Skeletal muscle tissue (tissue), 4 donors: ENCODE measurements around the gene FGF8. TPM values are rescaled to one million over a fixed set of nuclear protein-coding genes. Genes with fewer than 3 reads are reported as not detected.

Experiments
- H3K27ac ChIP-seq: one replicate; pipeline ENCODE4 v1.7.0; 2013; ENCODE audit warnings: mild to moderate bottlenecking, low read depth, low read length, inconsistent platforms
- H3K27me3 ChIP-seq, 3 donors: one replicate each; pipeline ENCODE4 v1.7.0; 2013; ENCODE audit warnings: low read length in 3 of 3; ENCODE audit not compliant: control insufficient read depth in 3 of 3, insufficient read depth in 3 of 3
- H3K36me3 ChIP-seq, 3 donors: one replicate each; pipeline ENCODE4 v1.7.0; 2013; ENCODE audit warnings: low read length in 3 of 3; ENCODE audit not compliant: control insufficient read depth in 3 of 3, insufficient read depth in 3 of 3
- H3K4me1 ChIP-seq, 3 donors: one replicate each; pipeline ENCODE4 v1.7.0; 2013; ENCODE audit warnings: low read length in 3 of 3, mild to moderate bottlenecking in 3 of 3; ENCODE audit not compliant: control insufficient read depth in 3 of 3, insufficient read depth in 3 of 3
- H3K4me3 ChIP-seq, 3 donors: one replicate each; pipeline ENCODE4 v1.7.0; 2013; ENCODE audit warnings: low read length in 3 of 3
- H3K9ac ChIP-seq, 3 donors: one replicate each; pipeline ENCODE4 v1.7.0; 2013; ENCODE audit warnings: low read length in 3 of 3, mild to moderate bottlenecking in 3 of 3, moderate library complexity in 2 of 3, low read depth in 1 of 3
- H3K9me3 ChIP-seq, 3 donors: one replicate each; pipeline ENCODE4 v1.7.0; 2013; ENCODE audit warnings: low read length in 3 of 3; ENCODE audit not compliant: control insufficient read depth in 3 of 3
- total RNA-seq: library from RNA; depleted of rRNA; stranded (reverse); fragments of >200 nt; gene quantifications from one replicate; pipeline ENCODE4 v1.2.3, GENCODE V29; 2014
- donor health status: Osteomylitis.

FGF8 gene
- total RNA-seq, 1 donor from 2014 or later: 0.52 TPM

DNA sequence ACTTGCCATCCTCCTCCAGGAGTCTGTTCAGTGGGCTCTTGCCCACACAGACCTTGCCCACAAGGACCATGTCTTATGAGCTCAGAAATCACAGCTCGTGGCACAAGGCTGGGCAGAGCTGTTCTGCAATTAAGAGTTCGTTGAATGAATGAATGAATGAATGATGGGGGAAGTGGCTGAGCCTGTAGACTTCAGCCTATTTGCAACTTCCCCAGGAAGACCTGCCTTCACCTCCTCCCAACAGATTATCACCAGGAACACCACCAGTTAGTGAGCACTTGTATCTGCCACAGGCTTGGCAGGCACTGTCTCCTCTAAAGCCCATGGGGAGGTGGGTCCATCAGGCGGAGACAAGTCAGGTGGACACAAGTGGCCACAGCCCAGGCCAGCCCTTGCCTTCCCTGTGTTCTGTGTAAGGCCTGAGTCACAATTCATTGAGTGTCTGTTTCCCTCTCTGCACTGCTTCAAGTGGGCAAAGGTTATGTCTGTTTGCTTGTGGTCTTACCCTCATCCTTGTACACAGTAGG is 1.8 kb upstream of the FGF8 start:
- peaks cover 58 to 62% (median 58%) of the 10 kb centered on the region in 3 donors for H3K27me3 ChIP-seq

DNA sequence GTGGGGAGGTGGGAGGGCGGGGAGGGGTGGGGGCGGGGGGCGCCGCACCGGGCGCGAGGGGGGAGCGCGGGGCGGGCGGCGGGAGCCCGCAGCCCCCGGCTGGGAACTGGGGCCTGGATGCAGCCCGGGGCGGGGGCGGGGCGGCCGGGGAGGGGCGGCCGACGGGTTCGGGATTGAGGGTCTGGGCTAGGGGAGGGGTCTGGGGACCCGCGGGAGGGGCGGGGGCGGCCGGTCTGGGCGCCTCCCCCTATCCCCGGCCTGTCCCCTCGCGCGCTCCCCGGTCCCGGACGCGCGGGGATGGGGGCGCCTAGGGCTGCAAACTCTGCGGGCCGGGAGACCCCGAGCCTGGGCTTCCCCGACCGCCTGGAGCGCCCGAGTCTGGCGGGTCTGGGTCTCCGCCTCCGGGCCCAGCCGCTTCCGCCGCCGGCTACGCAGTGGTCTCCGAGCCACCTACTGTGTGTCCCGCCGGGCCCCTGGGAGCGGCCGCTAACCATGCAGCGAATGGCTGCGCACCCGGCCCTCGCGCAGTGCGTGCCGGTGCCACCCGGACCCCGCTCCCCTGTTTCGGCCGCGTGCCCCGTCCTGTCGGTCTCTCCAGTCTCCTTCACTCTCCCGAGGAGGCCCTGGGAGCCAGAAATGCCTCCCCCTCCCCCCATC is 375 bp upstream of the FGF8 start:
- no peak overlapping the region for H3K9ac ChIP-seq
- H3K4me1 ChIP-seq: peaks cover 12 to 27% (median 26%) of the 10 kb centered on the region in 3 donors
- no peaks in the 10 kb centered on the region for H3K36me3 ChIP-seq
- H3K9me3 ChIP-seq: no peaks in the 10 kb centered on the region
- peaks cover 67 to 76% (median 68%) of the 10 kb centered on the region in 3 donors for H3K27me3 ChIP-seq
- no peak overlapping the region for H3K4me3 ChIP-seq
- no peak overlapping the region for H3K27ac ChIP-seq

More for the DNA sequence above, 1.8 kb upstream of the FGF8 start:
- Histone ChIP-seq H3K4me1 (peaks cover 18 to 39% (median 38%) of the 10 kb centered on the region in 3 donors), H3K4me3 (no peak overlapping the region), H3K36me3 (peaks cover 0 to 2% (median 0%) of the 10 kb centered on the region in 3 donors), H3K9ac (no peak overlapping the region), H3K27ac (no peak overlapping the region), H3K9me3 (no peaks in the 10 kb centered on the region)

DNA sequence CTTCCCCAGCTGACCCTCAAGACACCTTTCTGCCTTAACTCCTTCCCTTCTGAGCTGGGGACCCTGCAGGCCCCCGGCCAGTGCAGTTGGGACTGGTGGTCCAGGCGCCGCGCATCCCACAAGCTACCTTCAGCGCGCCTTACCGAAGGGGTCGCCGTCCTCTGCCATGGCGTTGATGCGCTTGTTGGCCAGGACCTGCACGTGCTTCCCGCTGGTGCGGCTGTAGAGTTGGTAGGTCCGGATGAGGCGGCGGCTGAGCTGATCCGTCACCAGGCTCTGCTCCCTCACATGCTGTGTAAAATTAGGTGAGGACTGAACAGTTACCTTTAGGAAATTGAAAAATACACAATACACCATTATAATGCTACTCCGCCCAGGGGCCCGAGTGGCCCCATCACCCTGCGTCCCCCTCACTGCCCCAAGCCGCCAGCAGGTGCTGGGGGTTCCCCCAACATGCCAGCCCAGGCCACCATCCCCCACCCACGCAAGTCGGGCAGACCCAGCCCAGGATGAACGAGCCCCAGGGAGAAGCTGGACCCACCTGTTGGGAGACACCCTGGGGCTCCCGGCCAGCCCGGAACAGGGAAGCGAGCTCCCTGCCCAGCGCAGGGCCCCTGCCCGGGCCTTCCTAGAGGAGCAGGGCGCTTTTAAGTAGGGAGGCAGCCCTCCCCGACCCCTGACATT is 1.2 kb downstream of the FGF8 start:
- Histone ChIP-seq H3K27me3 (peaks cover 67 to 88% (median 79%) of the 10 kb centered on the region in 3 donors), H3K4me3 (no peak overlapping the region), H3K9ac (no peak overlapping the region), H3K27ac (no peak overlapping the region), H3K36me3 (no peaks in the 10 kb centered on the region), H3K4me1 (peaks cover 6 to 15% (median 13%) of the 10 kb centered on the region in 3 donors), H3K9me3 (no peaks in the 10 kb centered on the region)

DNA sequence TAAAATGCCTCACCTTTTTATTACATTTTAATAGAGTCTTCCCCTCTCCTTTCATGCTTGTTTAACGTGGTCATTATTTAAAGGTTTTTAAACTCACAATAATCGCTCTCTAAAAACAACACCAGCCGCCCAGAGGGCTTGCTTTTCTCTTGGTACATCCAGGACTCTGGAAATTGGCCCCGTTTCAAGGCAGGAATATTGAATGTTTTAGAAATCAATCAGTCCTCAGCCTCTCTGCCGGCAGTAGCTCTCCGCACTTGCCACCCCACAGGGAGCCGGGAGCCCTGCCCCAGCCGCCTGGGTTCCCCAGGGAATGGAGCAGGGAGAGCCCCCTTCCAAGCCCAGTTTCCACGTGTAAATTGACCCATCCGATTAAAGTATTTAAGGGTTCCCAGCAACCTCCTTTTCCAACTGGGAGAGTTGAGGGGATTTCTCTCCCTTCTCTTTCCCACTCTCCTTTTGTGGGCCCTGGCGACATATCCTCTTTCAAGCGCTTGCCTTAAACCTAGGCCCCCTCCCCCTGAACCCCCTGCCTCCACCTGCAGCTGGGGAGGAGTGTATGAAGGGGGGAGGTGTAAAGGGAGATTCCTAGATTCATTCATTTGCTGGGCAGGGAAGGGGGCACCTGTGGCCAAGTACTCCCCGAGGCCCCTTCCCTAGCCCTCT is 1.9 kb downstream of the FGF8 start:
- Histone ChIP-seq H3K27me3 (peaks cover 61 to 84% (median 79%) of the 10 kb centered on the region in 3 donors), H3K9ac (no peak overlapping the region), H3K27ac (no peak overlapping the region), H3K36me3 (no peaks in the 10 kb centered on the region), H3K4me1 (peaks cover 4 to 8% (median 7%) of the 10 kb centered on the region in 3 donors), H3K9me3 (no peaks in the 10 kb centered on the region), H3K4me3 (no peak overlapping the region)

DNA sequence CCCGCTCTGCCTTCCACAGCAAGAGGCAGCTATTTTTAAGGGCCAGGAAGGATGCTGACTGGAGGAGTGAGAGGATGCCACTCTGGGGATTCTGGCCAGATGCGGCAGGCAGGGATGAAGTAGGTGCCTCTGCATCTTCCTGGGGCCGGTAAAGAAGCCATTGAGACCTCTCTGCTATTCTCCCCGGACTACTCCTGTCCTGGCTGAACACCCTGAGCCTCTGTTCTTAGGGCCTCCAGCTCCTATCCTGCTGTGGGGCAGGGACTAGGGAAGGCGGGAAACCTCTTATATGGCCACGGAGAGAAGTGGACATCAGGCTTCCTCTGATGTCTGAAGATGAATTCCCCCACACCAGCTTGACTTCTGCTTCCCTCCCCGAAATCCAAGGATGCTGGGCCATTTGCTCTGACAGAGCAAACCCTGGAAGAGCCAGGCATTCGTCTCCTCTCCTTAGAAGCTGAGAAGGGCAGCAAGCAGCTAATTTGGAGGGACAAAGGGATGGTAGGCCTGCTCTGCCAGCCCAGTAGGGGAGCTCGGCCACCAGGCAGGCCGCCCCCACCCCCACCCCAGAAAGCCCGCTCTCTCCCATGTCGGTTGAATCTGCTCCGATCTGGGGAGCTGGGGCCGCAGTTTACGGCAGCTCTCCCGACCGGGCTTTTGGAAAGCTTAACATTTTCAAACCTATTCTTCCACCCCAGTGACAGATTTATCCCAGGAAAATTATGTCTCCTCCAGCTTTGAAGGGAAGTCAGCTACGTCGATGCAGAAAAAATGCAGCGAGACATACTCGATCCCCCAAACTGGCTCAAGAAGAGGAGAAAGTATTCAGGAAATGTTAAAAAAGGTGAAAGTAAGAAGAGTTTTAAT is 2.8 kb downstream of the FGF8 start:
- peaks cover 57 to 79% (median 78%) of the 10 kb centered on the region in 3 donors for H3K27me3 ChIP-seq
- H3K9ac ChIP-seq: no peak overlapping the region
- no peak overlapping the region for H3K4me3 ChIP-seq
- H3K4me1 ChIP-seq: peaks cover 4 to 5% (median 4%) of the 10 kb centered on the region in 3 donors
- no peak overlapping the region for H3K27ac ChIP-seq
- no peaks in the 10 kb centered on the region for H3K36me3 ChIP-seq
- H3K9me3 ChIP-seq: no peaks in the 10 kb centered on the region

DNA sequence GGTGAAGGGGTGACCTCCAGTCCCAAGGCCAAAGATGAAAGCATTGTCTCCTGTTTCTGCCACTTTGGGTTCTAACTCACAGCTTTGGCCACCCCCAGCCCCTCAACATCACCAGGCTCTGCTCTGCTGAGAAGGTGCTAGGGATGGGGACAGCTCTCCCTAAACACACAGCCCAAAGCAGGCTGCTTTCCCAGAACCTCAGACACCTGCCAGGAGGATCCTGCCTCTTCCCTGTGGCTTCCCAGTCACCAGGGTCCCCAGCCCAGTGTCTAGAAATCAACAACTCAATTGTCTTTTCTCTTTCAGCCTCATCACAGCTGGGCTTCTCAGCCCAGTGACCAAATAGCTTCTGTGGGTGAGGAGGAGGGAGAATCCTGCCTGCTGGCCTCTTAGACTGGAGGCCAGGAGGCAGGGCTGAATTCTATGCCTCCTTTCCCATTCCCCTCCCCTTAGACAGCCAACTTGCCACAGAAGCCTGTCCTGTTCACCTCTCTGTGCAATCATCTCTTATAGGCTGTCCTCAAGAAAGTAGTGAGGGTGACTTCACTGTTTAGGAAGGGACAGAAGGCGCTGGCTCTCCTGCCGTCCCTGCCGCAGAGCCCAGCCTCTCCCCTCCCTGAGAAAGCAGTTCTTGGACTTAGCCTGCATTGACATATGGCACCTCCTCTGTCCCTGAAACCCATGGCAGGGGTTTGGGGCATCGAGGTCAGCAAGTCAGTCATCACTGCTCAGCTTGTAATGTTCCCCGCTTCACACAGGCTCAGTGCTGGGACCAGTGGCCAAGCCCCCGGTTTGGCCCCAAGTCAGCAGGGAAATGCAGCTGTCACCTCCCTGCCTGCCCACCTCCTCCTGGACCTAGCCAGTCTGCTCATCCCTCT is 3.7 kb downstream of the FGF8 start:
- Histone ChIP-seq H3K9ac (no peak overlapping the region), H3K36me3 (no peaks in the 10 kb centered on the region), H3K4me1 (peaks cover 4 to 5% (median 4%) of the 10 kb centered on the region in 3 donors), H3K9me3 (no peaks in the 10 kb centered on the region), H3K27me3 (peaks cover 50 to 74% (median 74%) of the 10 kb centered on the region in 3 donors), H3K27ac (no peak overlapping the region), H3K4me3 (no peak overlapping the region)

DNA sequence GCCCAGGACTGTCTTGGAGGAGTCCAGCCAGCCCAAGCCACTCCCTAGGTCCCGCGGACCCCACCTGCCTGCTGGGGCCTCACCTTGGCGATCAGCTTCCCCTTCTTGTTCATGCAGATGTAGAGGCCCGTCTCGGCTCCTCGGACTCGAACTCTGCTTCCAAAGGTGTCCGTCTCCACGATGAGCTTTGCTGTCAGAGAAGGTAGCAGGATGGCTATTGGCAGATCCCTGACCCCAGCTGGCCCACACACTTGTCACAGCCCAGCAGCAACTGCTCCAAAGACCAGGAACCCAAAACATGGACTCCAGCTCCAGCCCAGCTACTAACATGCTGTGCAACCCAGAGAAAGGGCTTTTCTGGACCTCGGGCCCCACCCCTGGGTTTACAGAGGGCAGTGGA is 4.5 kb downstream of the FGF8 start:
- H3K27me3 ChIP-seq: peaks cover 42 to 70% (median 65%) of the 10 kb centered on the region in 3 donors
- H3K9ac ChIP-seq: no peak overlapping the region
- H3K9me3 ChIP-seq: no peaks in the 10 kb centered on the region
- no peak overlapping the region for H3K27ac ChIP-seq
- no peak overlapping the region for H3K4me3 ChIP-seq
- H3K36me3 ChIP-seq: no peaks in the 10 kb centered on the region
- H3K4me1 ChIP-seq: peaks cover 4 to 5% (median 4%) of the 10 kb centered on the region in 3 donors

DNA sequence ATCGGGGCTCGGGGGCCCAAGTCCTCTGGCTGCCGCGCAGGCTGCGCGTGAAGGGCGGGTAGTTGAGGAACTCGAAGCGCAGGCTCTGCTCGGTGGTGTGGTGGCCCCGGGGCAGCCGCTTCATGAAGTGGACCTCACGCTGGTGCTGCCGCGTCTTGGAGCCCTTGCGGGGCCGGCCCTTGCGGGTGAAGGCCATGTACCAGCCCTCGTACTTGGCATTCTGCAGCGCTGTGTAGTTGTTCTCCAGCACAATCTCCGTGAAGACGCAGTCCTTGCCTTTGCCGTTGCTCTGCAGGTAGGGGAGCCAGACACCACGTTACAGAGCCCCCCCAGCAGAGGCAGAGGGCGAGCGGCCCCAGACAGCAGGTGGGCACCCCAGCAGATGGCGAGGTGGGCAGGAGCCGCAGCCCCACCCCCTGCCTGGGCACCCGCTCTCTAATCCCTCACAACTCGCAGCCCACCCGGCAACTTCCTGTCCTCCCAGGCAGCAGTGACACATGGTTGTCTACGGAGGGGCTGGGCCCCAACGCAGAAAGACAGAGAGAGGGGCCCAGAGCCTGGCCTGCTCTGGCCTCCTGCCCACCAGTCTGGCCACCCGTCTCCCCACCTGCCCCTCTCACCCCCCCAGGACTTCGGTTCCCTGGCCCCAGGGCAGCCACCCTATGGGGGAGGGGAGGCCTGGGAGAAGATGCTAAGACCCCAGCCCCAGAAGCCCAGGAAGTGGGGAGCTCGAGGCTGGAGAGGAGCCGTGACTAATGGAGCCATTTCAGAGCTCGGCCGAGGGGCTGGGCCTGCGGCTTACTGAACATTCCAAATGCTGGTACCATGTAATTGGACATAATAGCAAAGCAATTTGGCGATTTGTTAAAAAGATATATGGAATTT is 5.3 kb downstream of the FGF8 start:
- Histone ChIP-seq H3K36me3 (no peaks in the 10 kb centered on the region), H3K27ac (no peak overlapping the region), H3K9me3 (no peaks in the 10 kb centered on the region), H3K4me3 (no peak overlapping the region), H3K4me1 (peaks cover 4 to 5% (median 4%) of the 10 kb centered on the region in 3 donors), H3K27me3 (peaks cover 42 to 72% (median 68%) of the 10 kb centered on the region in 3 donors), H3K9ac (no peak overlapping the region)
